T-helper 1 cell treated with Interleukin-12 subunit alpha and Interleukin-12 subunit beta and Interleukin-4 antibody, amounts not matched to agents 30 ng/mL and 1 ng/mL, for 36 hours (primary cell): ENCODE data around the gene DAD1. TPM values are rescaled to one million over a fixed set of nuclear protein-coding genes. Genes with fewer than 3 reads are reported as not detected.

Experiments
- intact Hi-C: fragments of 100-400 bp; cut with micrococcal nuclease; formaldehyde crosslinking; loops from one replicate; pipeline ENCODE4 v1.15.1; 2024
- total RNA-seq: library from RNA; stranded (reverse); gene quantifications from 2 replicates; pipeline ENCODE4 v1.2.3, GENCODE V29; 2022

DAD1 gene
- total RNA-seq, 1 donor from 2014 or later = 190 TPM

DNA sequence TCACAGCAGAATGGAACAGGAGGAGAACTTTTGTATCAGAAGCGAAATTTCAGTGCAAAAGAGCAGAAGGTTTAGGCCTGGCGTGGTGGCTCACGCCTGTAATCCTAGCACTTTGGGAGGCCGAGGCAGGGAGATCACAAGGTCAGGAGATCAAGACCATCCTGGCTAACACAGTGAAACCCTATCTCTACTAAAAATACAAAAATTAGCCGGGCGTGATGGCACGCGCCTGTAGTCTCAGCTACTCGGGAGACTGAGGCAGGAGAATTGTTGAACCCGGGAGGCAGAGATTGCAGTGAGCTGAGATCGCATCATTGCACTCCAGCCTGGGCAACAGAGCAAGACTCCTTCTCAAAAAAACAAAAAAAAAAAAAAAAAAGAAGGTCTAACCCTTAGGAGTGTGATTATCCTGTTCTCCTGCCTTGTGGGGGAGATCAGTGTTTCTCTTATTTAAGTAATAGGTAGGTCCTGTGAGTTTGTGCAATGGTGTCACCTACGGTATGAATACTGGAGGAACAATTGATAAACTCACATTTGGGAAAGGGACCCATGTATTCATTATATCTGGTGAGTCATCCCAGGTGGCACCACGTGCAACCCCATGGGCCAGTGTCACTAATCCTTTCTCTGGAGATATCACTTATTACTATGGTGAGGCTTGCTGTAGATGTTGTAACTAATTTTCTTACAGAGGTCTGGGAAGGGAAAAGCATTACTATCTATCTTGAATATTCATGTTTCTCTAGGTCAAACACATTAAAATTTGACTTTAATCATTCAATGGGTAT is 45.3 kb downstream of the DAD1 start:
- intact Hi-C loops = loop anchor here (5.0 to 10.0 kb wide), 2 partner anchors 806 to 899 kb away; no protein-coding TSS in a partner anchor

DNA sequence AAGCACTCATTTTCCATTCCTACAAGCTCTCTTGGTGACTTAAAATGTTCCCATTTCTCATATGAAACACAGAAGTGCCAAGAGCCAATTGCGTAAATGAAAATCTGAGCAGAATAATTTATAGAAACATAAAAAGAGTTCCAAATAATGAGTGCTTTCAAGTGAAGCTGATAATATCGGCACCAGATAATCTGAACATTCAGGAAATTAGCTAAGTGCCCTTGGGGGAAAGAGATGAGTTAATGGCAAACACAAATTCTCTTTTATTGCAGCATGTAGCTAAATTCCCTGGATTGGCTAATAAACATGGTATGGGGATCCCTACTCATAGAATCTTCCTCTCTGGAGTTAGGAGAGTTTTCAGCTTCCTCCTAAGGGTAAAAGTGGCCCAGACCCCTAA is 46.7 kb downstream of the DAD1 start:
- intact Hi-C loops = loop anchor here (5.0 to 10.0 kb wide), 2 partner anchors 805 to 898 kb away; no protein-coding TSS in a partner anchor

DNA sequence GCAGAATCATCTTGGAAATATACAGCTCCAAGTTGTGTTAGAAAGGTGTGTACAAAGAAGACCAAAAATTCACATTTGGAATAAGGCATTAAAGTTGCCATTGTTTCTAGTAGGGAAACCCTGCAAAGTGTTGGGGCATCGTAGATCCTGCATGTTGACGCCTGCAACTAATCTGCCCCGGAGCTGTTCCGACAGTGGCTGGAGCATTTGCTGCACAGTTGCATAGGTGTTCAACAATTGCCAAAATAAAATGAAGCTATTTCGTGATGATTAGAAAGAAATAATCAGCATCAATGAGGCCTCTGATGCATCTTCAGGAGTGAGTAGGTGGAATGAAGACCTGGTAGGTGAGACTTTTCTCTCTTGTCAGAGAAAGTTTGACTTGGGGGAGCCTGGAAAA is 47.3 kb downstream of the DAD1 start:
- intact Hi-C loops = loop anchor here (1.0 to 10.0 kb wide), 3 partner anchors 9 to 897 kb away; no protein-coding TSS in a partner anchor

DNA sequence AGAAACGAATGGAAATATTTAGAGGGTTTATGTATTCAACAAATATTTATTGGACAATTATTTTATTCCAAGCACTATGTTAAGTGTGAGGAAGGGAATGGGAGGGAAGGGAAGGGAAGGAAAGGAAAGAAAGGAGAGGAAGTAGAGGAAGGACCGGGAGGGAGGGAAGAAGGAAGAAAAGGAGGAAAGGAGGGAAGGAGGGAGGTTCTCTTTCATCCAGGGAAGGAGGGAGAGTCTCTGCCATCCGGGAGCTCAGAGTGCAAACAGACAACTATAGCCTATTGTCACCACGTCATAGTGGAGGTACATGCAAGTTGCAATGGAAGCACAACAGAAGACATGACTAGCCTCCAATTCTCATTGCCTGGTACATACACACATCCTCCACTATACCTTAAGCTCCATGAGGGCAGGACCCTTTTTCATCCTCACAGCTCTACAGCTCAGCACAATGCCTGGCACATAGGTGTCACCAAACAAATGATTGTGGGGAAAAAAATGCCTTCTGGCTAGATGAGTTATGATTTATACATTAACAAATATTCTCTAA is 48.1 kb downstream of the DAD1 start:
- intact Hi-C loops = loop anchor here (1.0 to 10.0 kb wide), 3 partner anchors 9 to 896 kb away; no protein-coding TSS in a partner anchor

GRCh38 chr14:22540293-22540692 is 48.7 kb downstream of the DAD1 start:
- intact Hi-C loops = loop anchor here (5.0 to 10.0 kb wide), 2 partner anchors 803 to 895 kb away; no protein-coding TSS in a partner anchor

DNA sequence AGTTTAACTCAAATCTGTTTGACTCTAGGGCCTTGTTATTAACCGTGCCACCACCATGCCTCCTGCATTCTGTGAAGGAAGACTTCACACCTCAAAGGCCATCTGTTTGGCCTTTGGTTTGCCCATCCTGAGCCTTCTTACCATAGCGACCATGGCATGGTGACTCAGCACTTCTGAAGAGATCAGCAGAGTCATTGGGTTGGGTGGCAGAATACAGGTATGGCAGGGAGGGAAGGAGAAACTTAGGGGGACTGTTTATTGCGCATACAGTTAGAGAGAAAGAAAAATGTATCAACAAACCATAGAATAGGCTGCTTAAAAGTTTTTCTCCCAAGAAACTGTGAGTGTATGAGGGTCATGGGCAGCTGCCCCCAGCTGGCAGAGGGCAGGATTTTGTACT is 49.2 kb downstream of the DAD1 start:
- intact Hi-C loops = loop anchor here (5.0 to 10.0 kb wide), 2 partner anchors 803 to 895 kb away; no protein-coding TSS in a partner anchor

- intact Hi-C loops = no loop called here
These were observed 50.3 kb downstream of the DAD1 start for GRCh38 chr14:22538671-22539228.

DNA sequence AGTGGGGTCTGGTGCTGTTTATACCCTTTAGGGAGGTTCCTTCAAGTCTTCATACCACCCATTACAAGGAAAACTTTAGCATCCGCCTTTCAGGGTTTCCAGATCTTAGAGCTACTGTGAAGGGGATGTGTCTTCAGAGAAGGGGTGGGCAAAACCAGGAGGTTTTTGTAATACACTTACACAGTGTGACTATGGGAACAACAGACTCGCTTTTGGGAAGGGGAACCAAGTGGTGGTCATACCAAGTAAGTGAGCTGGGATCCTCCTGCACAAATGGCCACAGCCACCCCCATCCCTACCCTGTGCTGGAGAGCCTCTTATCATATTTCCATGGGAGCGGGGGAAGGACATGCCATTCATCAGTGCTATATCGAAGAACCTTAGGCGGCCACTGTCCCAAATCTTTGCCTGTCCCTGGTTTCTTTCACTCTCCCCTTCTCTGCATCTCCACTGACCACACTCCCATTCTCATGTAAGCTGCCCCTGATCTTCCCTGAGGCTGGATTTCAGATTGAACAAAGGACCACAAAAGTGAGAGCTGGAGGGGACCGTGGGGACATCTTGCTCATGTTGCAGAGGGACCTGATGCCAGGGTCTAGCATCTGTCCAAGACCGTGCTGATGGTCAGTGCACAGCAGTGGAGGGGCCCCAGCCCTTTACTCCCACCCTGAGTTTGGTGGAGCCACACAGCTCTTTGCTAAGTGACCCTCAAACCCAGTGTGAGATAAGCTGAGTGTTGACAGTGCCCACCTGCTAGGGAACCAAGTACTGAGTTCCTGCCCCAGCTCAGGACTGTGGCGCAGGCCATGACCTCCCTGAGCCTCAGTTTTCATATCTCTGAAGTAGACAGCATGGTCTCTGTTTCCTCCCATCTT is 51.4 kb downstream of the DAD1 start:
- intact Hi-C loops = loop anchor here (1.0 kb wide), 3 partner anchors 8 to 13 kb away; no protein-coding TSS in a partner anchor

DNA sequence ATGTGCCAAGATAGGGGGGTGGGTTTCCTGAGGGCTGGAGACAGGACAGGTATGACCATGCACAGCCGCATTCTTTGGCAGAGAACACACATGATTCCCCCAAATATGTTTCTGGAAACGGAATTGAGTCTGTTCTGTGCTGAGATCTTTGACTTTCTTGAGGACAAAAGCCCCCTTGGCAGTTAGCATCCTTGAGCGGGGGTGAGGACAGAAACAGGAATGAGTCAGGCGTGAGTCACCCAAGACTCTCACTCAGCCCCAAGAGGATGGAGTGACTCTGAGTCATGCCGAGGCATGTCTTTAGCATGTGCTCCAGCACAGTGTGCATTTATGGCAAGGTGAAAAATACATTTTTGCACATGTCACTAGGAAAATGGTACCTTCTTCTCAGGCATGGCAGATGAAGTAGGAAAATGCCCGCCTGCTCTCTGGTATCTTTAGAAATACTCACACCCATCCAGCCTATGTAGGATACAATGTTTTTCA is 52.1 kb downstream of the DAD1 start:
- intact Hi-C loops = loop anchor here (1.0 kb wide), 3 partner anchors 8 to 13 kb away; no protein-coding TSS in a partner anchor

GRCh38 chr14:22535916-22536315 is 53.1 kb downstream of the DAD1 start:
- intact Hi-C loops = no loop called here

- intact Hi-C loops = no loop called here
These were observed 53.9 kb downstream of the DAD1 start for GRCh38 chr14:22535126-22535525.

- intact Hi-C loops = loop anchor here (5.0 kb wide), 1 partner anchor 37 kb away; no protein-coding TSS in a partner anchor
These were observed 54.5 kb downstream of the DAD1 start for GRCh38 chr14:22534547-22534946.

DNA sequence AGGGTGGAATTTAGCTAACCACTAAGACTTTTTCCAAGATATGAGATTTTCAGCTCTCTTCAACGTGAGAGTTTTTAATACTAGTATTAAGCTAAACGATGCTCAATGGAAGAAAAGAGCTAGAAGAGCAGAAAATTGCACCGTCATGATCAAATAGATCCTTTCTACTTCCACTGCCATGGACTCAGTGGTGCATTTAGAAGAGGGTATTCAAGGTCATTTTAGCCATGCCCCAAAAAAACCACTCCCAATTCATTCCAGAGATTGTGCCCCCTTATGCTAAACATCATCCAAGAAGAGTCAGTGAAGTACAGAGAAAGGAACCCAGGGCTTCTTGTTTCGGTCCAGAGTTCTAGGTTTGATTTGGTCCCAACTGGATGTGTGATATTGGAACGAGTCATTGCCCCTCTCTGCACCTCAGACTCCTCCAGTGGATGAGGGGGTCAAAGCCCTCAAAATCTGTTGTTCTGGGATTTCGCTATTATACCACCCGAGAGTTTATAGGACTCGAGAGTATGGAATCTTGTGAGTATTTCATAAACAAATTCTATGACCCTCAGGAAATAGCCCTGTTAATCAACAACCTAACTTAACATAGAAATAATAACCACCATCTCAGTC is 55.2 kb downstream of the DAD1 start:
- intact Hi-C loops = loop anchor here (5.0 kb wide), 1 partner anchor 37 kb away; no protein-coding TSS in a partner anchor

DNA sequence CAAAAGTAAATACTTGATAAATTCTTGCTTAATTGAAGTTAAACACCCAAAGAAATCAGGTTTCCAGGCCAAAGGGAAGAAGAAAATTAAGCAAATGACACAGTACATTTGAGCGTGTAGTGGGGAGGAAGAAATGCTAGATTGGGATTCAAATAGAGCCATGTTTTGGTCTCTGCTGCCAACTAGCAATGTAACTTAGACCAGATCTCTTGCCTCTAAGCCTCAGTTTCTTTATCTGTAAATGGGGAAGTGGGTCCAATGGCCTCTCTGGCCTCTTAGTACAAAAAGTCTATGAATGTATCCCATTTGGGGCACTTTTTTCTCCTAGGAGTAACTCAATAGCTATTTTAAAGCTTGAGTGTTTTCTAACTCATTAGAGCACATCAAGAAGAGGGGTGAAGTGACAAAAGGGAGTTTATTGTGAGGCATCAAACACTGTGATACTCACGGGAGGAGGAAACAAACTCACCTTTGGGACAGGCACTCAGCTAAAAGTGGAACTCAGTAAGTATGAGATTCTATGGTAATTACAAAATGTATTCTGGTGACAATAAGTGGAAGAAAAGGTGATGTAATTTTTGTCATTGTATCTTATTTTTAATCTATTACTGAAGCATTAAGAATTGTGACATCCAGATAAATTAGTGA is 55.8 kb downstream of the DAD1 start:
- intact Hi-C loops = loop anchor here (5.0 kb wide), 1 partner anchor 36 kb away; no protein-coding TSS in a partner anchor

DNA sequence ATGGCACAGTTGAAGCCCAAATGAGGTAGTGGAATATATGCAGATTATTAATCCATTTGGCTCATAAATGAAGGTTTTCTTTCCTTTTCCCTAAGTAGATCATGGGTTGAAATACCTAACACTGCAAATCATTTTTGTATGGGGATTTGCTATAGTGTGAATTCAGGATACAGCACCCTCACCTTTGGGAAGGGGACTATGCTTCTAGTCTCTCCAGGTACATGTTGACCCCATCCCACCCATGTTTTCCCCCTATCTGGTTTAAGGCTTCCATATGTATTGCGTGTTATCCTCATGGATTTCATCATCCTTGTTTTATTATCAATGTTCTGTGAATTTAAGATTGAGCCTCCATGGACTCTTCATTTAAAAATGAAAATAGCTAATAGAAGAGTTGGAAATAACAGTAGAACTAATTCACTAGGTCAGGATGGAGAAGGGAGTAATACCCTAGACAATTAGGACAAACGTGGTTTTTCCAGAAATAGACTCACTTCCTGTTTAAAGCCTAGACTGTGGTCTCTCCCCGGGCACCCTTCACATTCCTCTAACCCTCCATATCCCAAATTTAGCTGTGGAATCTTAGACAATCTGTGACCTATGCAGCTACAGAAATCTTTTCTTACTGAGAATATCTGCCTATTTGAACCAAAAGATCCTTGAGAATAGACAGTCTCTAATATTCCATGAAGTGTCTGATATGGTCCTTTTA is 56.5 kb downstream of the DAD1 start:
- intact Hi-C loops = loop anchor here (5.0 kb wide), 1 partner anchor 35 kb away; no protein-coding TSS in a partner anchor

DNA sequence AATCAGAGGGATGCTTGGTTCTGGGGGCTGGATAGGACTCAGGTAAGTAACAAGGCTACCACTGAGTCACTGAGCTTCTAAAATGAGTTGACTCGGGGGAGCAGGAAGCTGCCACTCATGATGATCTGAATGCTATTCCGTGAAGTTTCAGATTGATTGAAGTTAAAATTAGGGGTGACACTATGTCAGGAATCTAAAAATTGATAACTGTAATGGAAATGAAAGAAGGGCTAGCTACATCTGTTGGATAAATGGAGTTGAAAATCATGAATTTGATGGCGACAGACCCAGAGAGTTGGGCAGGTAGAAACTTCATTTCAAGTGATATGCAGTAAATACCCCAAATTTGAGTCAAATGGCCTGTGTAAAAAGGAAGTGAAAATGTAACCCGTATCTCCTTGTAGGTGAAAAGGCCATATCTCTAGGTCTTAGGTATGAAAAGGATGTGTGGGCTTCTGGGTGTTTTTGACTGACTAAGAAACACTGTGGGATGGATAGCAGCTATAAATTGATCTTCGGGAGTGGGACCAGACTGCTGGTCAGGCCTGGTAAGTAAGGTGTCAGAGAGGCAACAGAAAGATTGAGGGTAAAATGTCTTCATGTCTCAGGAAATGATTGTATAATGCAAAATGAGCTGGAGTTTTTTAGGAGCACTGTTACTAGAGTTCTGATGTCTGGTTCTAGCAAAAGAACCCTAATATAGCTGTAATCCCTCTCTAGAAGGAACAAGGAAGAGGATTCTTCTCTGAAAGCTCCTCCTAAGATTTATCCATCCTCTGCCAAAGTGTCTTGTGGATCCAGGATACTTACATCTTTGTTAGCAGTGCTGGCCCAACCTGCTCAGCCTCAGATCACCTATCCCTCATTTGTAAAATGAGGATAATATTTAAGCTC is 57.3 kb downstream of the DAD1 start:
- intact Hi-C loops = loop anchor here (1.0 to 5.0 kb wide), 3 partner anchors 10 to 34 kb away; no protein-coding TSS in a partner anchor

DNA sequence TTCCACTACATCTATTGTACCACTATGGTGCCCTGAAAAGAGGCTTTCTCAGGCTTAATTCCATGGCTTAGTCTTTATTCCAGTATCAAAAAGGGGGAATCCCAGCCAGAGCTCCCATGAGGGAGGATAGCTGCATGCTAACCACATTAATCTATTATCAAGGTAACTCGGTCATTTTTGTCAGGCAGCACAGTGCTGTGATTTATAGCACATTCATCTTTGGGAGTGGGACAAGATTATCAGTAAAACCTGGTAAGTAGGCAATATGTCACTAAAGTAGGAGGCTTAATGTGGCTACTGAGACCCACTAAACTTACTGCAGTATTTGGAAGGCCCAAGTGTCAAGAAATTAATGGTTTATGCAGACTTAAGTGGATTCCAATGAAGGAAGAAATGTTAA is 58.9 kb downstream of the DAD1 start:
- intact Hi-C loops = loop anchor here (2.0 to 5.0 kb wide), 2 partner anchors 13 to 33 kb away; no protein-coding TSS in a partner anchor

DNA sequence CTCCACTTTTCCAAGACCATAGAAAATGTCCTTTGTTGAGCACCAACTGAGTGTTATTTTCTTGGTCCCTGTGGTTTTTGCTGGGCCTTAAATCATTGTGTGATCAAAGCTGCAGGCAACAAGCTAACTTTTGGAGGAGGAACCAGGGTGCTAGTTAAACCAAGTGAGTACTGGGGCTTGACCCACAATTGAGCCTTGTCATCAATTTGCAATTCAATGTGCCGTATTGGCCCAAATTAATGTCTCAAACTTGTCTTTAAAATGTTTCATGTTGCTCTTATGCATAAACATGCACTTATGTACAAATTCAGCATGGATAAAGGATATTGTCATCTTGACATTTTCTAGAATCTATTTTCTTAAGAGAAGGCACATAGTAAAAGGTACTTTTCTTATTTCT is 62.3 kb downstream of the DAD1 start:
- intact Hi-C loops = loop anchor here (1.0 to 5.0 kb wide), 2 partner anchors 11 to 804 kb away; no protein-coding TSS in a partner anchor
